ENCODE data around the gene HAPLN1.

Gene HAPLN1

DNA sequence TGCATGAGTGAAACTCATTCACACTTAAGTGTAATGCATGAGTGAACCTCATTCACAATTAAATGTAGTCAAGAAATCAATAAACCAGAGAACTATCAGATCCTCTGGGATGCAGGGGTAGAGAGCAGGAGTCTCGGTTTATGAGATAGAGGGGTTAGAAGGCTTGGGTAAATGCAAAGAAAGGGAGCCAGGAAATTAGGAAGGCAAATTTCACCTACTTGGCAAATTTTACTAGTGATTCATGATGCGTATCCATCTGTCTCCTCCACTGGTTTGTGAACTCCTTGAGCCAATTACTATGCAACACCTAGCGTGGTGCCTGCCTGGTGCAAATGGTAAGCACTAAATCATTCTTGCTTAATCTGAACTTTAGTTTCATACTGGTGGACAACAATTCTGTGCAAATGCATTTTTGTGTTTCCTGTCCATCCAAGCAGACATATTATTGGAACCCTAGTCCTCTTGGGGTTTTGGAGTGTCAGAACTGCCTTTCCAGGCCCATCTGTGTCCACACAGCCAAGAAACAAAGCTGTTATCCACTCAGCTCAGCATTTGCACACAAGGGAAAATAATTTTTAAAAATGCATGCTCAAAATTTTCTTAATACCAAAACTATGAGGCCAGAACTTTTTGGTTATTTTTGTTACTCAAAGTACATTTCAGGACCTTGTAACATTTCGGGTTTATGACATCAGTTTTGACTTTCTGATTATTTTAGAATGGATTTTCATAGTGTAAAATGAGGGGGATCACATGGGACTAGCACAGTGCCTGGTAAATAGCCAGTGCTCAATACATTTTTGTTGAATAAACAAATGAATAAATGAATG is 5.2 kb downstream of the HAPLN1 start:
- no peak for DNase-seq

GRCh38 chr5:83714810-83715209 is 5.8 kb downstream of the HAPLN1 start:
- DNase-seq = no peak

DNA sequence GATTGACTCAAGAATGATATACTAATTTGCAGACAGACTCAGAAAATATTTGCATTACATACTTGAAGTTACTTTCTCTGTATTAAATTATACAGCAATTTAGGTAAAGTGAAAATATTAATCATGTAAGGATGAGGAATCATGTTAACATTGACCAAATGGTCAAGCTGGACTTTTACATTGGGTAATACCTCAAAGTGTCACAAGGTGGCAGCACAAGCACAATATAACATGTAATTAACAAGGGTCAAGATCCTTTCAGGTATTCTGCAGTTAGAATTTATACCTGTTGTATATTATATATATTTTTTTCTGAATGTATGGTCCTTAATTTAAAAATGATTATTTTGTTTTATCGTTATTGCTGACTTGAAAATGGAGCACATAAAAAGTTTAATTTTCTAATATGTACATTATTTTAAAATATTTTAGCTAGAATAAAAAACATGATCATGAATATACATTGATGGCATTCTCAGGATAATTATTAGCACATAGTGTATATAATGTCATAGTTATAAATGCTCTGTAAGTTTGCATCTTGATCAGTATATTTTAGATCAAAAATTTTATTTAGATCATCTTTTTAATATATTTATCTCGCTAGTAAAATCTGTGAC is 8.6 kb downstream of the HAPLN1 start:
- no peak for DNase-seq

- no peak for DNase-seq
Observed at GRCh38 chr5:83709973-83710372, 10.7 kb downstream of the HAPLN1 start.

- DNase-seq = no peak
Observed at GRCh38 chr5:83708170-83708569, 12.5 kb downstream of the HAPLN1 start.

- no peak for DNase-seq
Observed at GRCh38 chr5:83703059-83703458, 17.6 kb downstream of the HAPLN1 start.

DNA sequence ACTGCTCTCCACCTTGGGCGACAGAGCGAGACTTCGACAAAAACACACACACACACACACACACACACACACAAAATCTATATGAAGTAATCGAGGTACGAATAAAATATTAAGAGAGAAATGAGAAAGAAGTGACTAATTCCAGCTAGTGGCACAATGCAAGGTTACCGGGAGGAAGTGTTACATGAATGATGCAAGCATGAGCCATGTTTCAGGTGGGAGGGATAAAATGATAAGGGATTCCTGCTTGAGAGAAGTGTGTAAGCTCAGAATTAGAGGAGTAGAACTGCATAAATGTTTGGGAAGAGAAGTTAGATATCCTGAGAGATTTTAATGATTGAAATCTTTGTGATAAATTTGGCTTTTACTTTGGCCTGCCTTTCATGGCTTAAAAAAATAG is 18.8 kb downstream of the HAPLN1 start:
- DNase-seq = no peak

DNA sequence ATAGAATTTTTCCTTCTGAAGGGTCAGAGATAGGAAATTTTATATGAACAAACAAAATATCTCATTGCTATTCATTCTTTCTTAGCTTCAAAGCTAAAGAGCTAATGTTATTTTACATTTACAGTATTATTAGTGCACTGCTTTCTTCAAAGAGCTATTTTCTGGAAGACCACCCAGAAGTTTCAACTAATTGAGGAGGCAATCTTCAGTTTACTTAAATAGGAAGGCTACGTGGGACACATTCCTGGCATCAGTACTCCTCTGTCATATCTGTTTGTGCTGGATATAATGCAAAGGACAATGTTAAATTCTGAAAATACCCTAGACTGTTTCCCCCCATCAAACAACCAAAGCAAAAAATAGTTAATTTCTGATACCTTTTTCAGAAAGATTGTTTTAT is 30.8 kb downstream of the HAPLN1 start:
- no peak for DNase-seq

GRCh38 chr5:83688281-83688680 is 32.4 kb downstream of the HAPLN1 start:
- DNase-seq = no peak

GRCh38 chr5:83687124-83687619 is 33.5 kb downstream of the HAPLN1 start:
- no peak for DNase-seq

GRCh38 chr5:83686251-83686650 is 34.4 kb downstream of the HAPLN1 start:
- no peak for DNase-seq

DNA sequence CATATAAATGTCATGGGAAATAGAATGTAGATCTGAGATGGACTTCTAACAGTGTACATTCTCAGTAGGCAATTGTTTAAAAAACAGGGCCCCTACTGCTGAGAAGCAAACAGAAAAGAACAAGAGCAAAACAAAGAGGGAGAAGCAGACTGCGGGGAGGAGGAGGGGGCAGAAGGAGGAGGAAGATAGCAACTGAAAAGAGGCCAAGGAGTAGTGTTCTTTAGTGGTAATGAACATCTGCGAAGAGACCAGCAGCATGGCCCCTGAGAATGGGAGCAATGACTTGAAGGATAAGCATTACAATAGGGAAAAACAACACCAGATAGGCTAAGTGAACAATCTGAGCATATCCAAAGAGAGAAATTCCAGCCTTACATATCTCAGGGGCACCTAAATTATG is 36.8 kb downstream of the HAPLN1 start:
- DNase-seq = no peak

DNA sequence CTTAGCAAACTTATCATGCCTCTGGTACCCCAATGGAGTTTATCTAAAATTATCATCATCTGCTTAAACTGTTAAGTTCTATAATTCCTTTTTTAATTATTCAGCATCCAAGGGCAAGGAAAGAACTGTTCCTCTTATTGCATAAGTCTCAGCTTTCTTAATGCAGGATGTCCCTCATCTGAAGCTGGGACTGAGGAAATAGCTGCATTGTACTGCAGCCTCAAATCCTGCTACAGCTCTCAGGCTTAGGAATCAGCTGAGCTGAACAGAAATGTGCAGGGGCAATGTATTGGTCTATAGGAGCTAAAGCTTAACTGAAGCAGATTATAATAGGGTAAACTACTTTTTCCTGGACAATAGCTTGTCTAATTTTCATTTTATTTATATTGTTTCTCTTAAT is 48.0 kb downstream of the HAPLN1 start:
- no peak for DNase-seq

DNA sequence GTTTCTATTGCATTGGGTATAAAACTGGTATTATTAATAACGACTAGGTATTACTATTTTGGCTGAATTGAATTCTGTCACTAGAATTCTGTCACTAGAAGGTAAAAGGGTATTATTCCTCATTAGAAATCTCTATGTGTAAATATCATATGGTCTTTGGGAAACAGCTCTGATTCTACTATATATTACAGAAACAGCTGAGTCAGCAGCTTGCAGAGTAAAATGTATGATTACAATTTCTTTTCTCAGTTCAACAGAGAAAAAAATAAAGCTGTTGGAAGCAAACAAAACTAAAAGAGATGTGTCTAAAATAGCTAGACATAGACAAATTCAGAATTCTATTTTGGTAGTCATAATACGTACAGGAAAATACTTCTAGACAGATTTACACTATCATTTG is 48.5 kb downstream of the HAPLN1 start:
- no peak for DNase-seq

DNA sequence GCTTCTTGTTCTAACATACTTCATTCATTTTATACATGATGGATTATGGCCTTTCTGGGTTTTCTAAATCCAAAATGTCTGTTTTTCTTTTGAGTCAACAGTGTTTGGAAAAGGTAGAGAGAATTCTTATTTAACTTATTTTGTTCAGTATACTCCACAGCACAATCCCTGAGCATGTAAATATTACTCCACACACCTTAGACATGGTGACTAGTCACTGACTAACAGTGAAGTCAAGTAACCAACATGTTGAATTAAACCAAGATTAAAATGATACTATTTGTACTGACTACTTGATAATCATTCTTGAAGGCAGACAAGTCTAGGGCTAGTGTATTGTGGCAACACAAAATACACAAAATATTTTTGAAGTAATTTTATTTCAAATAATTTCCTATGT is 55.0 kb downstream of the HAPLN1 start:
- no peak for DNase-seq

DNA sequence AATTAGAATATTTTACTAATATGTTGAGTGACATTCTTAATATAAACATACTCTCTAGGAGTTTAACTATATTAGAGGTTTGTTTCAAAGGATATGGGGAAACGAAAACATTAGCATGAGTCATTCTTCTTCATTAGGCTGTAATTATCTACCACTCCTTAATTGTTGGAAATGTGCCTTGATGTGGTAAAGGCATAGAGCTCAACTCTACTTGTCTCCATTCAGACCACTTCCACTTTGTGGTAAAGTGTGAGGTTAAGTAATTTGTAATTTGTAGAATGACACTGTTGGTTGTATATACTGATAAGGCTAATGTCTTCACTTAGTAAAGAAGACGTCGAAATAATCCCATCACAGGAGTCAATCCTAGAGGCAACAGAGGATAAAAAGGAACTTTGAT is 58.1 kb downstream of the HAPLN1 start:
- DNase-seq = no peak

DNA sequence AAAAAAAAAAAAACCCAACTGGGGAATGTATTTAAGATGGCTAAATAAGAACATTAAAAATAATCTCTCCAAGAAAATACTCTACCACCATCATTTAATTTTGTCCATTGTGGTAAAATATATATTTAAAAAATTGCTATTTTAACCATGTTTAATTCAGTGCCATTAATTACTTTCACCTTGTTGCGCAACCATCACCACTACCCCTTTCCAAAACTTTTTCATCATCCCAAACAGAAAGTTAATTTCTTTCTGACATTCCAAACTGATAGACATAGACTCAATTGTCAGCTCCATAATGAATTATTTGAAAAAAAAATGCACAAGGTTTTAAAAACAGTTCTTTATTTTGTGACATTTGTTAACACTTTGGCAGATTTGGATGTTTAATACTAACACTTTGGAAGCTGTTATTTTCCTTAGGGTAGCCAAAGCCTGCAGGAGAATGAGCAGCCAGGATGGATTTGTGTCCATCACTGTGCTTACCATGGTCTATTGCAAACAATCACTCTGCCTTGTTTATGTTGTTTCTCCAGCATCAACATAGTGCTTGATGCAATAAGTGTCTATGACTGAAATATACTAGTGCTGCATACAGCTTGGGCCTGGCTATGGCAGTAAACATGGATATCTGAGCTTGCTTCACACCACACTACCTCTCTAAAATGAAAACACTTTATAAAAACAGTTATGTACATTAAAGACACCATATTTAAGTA is 62.7 kb downstream of the HAPLN1 start:
- no peak for DNase-seq

DNA sequence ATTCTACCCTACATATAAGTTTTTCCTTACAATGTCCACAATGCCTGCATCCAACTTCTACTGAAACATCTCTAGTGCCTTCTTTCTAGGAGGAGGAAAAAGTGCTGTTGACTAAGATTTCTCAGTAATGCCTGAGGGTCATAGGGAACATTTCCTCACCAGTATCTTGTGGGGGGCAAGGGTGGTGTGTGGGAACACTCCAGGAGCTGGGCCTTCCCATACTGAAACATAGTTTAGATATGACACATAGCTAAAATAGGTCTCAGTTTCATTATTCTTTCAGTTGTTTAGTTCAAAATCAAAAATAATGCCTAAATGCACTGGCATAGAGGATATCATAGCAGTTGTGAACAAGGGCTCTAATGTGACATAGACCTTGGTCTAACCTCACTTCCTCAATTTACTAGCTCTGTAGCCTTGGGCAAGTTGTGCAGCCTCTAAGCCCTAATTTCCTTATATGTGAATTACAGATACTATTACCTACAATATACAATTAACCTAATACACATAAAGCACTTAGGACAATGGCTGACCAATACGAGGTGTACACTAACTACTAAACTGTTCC is 66.1 kb downstream of the HAPLN1 start:
- DNase-seq = no peak

DNA sequence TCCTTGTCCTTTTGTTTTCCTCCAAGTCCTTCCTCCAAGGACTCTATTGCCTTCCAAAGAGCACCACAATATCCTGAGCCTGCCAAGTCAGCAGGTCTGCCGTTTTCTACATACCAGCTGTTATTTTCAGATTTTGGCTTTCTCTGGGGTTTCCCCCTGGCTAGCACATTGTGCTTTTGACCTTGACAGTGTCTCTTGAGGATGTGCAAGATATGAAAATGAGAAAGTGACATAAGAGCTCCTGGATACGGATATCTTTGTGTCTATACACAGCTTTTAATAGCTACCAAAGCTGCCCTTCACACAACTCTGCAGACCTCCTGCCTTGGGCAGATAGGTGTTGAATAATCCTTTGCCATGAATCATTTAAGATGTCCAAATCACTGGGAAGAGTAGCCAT is 67.0 kb downstream of the HAPLN1 start:
- no peak for DNase-seq

GRCh38 chr5:83645936-83646335 is 74.7 kb downstream of the HAPLN1 start:
- DNase-seq = no peak

- DNase-seq = no peak
Observed at GRCh38 chr5:83644301-83644700, 76.4 kb downstream of the HAPLN1 start.

GRCh38 chr5:83641946-83642345 is 78.7 kb downstream of the HAPLN1 start:
- no peak for DNase-seq

DNA sequence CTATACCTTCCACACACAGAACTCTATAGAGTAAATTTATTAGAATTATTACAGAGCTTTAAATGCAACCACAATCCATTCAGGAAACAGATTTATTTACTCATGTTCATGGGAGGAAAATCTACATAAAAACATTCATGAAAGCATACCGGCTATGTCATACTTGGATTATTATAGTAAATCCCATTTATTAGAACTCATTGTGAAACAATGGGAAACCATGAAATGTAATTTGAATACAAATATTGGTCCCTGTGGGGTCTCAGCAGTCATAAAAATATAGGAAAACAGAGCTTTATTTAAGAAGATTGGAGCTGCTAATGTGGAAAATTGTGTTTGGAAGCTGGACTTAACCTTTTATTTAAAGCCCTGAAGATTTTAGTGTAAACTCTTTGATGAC is 80.7 kb downstream of the HAPLN1 start:
- DNase-seq = no peak

GRCh38 chr5:83636156-83636555 is 84.5 kb downstream of the HAPLN1 start:
- DNase-seq = no peak
